Femur (tissue), 1 donor: Measurements from ENCODE around the gene TBC1D2B.

Experiments used
- DNase-seq: peaks from one replicate; pipeline ENCODE4 v3.0.0-alpha.2; 2017

The TBC1D2B gene

DNA sequence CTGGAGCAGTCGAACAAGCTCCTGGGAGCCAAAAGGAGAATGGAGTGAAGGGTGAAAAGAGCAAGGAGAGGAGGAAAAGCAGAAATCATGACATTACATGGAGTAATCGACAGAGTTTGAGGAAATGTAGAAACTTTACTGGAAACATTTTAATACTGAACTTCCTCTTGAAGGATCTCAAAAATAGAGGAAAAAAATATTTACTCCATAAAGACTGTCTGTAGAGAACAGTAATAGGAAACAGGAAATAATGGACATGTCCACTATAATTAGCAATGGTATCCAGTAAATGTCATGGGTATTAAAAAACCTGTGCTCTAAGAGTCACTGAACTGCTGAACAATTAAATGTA lies 53.0 kb downstream of the TBC1D2B start:
- DNase-seq = no peak

DNA sequence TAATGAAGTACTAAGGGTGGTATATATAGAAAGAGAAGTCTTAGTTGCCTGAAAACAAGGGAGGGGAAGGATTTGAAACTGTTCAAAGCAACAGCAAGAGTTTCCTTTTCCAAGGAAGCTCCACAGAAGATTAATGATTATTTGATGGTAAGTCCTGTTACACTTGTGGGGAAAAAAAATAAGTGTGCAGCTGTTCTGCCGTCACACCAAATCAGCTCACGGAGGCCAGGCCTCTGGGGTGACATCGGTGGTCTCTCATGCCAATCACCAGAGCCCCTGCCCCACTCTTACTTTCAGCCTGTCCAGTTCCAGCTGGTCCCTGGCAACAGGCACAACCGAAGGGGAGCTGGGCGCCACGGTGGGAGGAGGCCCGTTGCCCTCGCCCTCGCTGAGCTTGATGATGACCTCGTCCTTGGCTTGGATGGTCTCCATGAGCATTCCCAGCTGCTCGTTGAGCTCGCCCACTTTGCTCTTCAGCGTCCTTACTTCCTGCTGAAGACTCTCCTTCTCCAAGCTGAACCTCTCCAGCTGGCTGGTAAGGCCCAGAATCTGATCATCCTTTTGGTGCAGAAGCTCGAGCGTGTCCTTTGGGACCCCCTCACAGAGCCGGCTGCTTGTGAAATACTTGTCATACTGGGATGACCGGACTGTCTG lies 53.5 kb downstream of the TBC1D2B start:
- peak; percentile 85 for DNase-seq

DNA sequence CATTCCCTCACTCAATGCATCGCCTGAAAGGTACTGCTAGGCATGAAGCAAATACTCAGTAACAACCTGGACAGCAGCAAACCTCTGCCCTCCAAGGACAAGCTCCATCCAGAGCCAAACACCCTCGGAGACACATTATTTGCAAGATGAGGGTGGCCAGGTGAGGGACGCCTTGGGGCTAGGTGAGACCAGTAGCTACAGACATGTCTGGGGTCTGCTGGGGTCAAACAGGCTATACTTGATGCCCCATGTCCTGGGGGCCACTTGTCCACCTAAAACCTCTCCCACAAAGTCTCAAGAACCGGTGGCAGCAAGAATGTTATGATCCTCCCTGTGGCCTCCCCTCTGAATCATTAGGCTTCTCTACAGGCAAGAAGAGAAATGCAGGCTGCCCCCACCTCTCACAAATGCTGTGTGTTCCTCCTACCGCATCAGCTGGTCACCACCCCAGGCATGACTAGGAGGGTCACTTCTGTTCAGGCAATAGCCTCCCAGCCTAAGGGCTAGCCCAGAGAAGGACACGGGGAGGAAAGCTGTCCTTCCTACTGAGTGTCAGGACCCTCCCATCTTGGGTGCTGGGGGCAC lies 54.3 kb downstream of the TBC1D2B start:
- DNase-seq = no peak

DNA sequence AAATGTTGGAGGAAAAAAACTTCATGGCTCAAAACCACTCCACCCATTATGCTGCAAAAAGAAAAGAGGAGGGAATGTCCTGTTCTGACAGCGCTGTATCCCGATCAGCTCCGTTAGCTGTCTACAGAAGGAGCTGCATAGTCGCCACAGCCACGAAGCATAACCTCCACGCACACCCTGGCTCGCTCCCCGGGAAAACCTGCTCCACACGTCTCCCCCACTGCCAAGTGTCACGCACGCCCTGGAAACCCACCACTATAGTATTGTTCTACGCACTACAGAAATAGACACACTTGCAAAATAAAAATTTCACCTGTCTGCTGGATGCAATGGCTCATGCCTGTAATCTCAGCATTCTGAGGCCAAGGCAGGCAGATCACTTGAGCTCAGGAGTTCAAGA lies 55.8 kb downstream of the TBC1D2B start:
- no peak for DNase-seq

DNA sequence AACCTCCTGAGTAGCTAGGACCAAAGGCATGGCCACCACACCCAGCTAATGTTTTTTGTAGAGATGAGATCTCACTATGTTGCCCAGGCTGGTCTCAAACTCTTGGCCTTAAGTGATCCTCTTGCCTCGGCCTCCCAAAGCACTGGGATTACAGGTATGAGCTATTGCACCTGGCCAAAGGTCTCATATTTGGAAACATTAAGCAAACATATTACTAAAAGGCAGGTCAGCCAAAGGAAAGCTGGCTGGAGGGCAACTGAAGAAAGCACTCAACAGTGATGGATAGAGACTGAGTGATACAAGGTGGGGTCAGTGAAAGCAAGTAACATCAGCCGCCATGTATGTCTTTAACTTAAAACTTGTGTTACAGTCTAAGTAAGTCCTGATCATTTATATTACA lies 57.5 kb downstream of the TBC1D2B start:
- DNase-seq = no peak

DNA sequence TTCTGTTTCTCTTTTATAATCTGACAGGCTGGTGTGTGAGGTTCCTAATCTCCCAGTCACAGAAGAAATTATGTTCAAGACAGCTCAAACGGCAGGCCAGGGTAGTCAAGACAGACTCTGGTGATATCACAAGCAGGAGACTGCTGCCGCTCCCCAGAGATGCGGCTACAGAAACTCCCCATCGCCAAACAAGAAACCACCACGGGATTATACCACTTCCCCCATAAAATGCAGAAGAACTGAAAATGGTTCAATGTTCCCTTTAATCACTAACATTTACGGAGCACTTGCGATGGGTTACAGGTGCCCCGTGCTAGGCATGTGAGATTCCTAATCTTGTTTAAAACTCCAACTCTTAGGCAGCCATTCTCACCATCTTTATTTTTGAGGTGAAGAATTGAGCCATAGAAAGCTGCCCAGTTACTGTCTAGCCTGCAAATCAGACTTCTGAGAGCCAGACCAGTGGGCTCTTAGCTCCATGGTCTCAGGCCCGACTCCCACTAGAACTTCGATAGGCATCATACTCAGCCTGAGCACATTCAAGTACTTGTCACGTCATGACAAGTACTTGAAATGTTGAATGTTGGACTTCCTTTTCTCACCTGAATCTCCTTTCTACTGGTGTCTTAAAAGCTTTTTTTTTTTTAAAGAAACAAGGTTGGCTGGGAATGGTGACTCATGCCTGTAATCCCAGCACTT lies 58.4 kb downstream of the TBC1D2B start:
- DNase-seq = no peak

DNA sequence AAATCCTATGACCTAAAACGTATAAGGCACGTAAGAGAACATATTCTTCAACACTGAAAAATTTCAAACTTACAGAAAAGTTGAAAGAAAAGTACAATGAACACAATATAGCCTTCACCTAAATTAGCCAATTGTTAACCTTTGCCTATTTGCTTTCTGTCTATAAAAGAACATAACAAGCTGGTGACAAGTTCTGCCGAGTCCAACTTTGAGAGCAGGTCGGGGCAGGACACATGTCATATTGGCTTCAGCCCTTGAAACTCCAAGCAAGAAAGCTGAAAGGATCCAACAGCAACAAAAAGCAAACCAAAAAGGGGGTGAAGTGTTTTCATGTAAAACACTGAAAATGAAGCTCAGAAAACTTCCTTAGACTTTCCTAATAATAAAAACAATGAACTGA lies 59.1 kb downstream of the TBC1D2B start:
- no peak for DNase-seq

DNA sequence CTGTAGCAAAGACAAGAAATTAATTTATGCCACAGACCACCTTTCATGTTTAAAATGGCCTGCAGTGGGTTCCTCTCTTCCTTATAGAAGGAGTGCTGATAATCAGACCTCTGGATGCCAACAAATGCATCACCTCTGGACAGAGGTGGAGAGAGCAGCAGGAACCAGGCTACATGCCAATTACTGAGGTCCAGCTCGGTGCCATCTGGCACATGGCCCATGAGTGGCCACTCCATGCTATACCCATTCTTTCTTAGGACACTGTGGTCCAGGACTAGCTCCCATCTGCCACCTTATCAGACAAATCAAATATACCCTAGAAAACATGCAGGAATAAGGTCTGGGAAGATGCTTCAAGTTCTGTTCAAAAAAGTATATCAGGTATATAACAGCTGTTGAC lies 60.7 kb downstream of the TBC1D2B start:
- DNase-seq = no peak

DNA sequence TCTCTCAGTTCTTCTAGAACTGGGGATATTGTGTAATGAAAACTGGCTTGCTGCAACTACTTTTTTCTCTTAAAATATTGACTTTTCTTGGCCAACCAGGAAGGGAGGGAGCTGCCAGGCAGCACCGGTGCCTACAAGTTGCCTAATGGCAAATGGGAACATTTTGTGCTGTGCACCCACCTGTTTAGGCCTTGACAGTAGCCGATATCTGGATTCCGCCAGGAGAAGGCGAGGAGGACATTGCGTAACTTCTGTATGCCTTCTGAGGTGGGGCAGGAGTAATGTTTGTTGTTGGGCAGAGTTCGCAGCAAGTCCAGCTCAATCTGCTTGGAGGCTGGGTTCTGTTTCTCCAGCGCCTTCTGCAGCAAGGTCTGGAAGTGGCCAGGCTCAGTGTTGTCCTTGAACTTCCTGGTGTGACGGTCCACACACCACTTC lies 64.9 kb downstream of the TBC1D2B start:
- DNase-seq = no peak

DNA sequence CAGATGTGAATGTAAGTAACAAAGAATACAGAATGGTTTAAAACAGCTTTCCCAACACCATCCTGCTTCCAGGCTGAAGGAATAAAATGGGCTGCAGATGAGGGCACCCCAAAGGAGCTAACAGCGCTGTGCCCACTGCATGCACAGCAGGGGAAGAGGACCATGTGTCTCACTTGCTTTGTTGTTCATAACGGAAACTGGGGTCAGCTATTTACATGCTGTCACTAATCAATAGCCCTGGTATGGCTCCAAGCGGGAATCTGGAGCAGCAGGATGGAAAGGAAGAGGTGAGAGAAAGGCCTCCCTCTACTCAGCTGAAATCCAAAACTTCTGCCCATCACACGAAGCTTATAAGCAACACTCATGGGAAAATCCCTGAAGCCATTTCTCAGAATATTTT lies 67.4 kb downstream of the TBC1D2B start:
- no peak for DNase-seq

DNA sequence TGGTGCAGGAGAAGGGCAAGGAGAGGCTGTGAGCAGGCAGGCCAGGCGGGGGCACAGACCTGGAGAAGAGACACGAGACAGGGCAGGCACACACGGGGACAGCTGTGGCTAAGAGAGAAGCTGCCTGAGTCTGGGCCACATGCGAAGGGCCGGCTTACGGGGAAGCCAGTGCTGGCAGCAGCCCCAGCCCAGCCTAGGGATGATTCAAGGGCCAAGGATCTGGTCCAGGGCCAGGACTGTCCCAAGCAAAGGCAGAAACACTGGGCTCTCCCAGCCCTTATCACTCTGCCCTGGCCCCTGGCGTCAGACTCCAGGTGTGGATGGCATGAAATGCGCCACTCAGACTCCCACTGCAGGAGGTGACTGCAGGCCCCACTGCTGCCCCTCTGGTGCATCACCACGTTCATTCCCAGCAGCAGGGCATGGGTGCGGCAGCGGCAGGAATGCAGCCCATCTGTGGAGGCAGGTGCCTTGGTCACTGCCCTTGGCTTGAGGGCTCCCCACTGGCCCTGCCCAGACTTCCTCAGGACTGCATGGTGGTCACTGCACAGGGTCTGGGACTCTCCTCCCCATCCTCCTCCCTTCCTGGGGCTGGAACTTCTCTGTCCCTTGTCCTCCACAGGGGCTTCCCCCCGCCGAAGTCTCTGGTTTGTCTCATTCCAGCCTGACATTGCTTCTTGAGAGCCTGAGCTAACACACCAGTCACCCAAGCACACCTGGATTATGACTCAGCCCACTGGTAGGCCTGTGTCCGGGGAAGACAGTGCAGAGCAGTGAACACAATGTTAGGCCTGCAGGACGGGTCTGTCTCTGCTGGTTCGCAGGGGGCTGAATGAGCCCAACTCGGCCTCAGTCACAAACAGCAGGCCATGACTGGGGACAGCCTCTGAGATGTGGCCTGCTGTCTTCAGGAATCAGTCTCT lies 69.3 kb downstream of the TBC1D2B start:
- DNase-seq = peak; percentile 74

DNA sequence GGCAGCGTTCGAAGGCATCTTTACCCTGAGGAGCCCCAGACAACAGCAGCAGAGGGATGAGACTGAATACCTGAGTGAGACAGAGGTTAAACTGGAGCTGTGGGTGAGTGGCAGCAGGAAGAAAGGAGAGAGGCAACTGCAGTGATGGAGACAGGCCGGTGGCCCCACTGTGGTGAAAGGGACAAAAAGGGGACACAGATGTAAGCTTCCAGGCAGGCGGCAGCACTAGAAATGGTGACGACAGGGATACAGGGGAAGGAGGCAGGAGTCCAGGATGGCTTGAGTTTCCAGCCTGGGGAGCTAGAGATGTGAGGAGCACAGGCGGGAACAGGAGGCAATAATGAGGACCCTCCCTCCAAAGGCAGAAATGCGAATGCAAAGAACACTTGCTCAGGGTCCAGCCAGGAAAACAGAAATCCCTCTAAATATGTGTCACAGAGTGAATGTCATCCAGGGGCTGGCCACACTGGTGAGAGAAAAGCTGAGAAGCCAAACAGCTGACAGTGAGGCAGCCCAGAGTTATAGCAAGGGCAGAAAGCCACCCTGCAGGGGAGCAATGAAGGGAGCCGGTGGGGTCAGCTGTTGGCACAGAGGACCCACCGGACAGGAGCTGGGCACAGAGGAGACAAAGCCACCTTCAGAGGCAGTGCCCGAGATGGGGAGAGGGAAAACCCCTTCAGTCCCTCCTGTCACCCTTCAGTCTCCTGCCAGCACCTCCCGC lies 70.1 kb downstream of the TBC1D2B start:
- DNase-seq = no peak

DNA sequence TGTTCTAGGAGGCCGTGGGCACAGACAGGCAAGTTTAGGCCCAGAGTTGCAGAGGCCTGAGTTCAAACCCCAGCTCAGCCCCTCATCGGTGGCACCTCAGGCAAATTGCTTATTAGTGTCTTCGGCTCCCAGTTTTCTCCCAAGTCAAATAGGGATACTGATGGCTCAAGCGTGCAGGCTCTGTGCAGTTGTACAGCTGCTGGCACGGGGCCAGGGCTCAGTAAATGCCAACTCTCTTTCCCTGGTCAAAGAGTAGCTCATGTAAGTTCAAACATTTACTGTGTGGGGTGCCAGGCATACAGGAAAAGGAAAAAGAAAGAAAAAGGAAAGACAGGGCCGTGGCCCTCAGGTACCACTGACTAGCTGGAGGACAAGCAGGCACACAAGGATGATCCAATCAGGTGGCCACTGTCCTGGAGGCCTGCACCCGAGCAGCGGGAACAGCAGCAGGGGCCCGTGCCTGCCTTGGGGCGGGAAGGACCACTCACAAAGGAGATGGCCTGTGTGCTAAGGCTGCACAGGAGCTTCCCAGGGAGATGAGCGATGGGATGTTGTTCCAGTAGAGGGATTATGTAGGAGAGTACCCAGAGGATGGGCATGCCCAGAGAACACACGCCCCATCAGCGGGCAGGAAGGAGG lies 70.8 kb downstream of the TBC1D2B start:
- DNase-seq = no peak

DNA sequence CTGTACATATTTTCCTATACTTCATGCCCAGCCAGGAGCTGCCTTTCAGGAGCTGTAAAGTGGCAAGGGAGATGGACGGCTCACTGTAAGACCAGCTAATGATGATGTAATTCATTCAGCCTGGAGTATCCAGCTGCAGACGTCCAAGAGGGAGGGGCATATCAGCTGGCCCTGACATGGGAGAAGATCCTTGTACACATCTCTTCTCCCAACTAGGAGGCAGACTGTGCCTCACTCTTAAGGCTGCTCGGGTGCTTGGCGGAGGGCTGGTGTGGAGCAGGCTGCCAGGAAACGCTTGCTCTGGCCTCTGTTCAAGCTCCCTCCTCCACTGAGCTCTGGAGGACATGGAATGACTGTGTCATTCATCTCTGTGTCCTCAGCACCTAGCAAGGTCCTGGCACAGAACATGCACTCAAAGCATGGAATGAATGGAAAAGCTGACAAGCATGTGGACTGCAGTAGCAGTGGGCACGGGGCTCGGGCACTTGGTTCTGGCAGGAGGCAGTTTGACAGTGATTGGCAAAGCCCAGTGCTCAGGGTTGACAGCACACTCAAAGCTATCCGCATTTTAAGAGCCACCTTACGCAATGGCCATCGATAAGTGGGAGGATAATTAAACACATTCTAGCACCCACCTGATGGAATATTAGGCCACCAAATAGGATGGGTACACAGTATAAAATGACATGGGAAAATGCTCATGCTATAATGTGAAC lies 72.4 kb downstream of the TBC1D2B start:
- peak; percentile 90 for DNase-seq

DNA sequence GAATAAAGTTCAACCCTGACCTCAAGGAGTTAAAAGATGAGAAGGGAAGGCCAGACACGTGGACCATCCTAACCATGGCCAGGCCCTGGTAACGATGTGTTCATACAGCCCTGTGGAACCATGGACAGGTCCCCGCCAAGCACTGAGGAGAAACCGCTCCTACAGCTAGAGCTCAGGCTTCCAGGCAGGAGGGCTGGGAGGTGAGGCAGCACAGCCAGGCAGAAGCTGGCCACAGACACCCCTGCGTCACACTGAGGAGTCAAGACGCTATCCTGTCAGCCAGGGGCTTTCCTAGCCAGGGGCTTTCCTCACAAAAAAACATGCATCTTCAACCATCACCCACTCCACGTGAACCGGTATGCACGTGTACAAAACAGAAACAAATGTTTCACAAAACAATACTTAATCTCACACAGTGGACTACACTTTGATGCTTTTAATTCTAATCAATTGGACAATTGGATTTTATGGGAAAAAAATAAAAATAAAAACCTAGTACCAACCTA lies 73.2 kb downstream of the TBC1D2B start:
- no peak for DNase-seq

DNA sequence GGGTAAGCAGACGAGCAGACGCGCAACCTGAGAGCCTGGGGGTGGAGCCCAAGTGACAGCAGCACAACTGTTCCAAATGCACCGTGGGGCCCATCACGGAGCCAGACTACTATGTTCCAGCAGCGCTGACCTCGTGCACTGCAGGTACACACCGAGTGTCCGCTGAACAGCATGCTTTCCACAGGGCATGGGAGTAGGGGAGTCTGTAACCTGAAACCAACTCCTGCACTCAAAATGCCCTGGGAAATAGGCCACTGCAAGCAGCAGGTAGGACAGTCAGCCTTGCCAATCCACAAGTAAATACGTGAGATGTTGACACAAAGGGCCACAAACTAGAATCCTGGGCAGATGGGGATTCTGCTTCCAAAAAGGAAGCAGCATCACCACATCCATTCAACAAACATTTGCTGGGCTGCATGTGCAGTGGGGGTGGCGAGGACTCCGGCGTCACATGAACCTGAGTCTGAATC lies 73.9 kb downstream of the TBC1D2B start:
- DNase-seq = peak; percentile 19

DNA sequence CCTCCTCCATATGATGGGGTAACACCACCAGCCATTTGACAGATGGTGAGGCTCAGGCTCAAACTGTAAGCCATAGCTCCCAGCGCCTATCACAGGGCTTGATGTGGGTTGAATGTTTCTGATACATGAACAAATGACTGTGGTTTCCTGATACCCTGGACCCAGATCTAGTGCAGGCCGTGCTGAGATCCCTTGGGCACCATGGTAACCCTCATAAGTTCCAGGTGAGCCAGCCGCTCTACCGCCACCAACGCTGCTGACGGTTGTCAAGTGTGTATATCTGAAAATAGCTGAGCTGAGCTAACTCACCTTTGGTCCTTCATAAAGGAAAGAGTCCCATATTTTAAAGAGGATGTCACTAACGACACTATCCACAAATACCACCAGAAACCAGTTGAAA lies 74.5 kb downstream of the TBC1D2B start:
- no peak for DNase-seq

DNA sequence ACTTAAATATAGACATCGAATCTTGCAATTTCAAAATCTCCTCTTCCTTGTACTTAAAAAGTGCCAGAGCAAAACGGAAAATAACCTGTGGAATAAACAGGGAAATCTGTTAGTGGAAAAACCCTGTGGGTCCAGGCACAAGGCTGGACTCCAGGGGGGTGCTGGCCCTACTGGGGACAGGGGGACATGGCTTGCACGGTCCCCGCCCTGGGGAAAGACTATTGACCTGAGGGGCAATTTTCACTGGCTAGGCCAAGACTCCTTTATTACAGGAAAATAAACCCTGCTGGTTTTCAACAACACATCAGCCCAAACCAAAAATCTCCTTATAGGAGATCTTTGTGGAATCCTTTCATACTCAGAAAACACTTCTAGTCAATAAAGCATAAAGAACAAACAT lies 75.9 kb downstream of the TBC1D2B start:
- DNase-seq = no peak

DNA sequence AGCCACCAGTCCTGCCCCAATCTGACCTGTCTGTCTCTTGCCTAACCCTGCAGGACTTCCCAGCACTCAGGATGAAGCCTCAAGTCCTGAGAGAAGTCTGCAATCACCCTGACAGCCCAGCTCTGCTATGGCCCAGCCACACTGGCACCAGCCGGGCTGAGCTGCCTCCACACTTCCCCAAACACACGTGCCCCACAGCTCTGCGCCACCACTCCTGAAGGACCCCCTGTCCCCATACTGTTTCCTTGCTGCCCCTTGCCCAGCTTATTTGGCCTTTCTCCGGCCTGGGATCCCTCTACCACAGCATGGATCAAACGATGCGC lies 76.6 kb downstream of the TBC1D2B start:
- DNase-seq = no peak

DNA sequence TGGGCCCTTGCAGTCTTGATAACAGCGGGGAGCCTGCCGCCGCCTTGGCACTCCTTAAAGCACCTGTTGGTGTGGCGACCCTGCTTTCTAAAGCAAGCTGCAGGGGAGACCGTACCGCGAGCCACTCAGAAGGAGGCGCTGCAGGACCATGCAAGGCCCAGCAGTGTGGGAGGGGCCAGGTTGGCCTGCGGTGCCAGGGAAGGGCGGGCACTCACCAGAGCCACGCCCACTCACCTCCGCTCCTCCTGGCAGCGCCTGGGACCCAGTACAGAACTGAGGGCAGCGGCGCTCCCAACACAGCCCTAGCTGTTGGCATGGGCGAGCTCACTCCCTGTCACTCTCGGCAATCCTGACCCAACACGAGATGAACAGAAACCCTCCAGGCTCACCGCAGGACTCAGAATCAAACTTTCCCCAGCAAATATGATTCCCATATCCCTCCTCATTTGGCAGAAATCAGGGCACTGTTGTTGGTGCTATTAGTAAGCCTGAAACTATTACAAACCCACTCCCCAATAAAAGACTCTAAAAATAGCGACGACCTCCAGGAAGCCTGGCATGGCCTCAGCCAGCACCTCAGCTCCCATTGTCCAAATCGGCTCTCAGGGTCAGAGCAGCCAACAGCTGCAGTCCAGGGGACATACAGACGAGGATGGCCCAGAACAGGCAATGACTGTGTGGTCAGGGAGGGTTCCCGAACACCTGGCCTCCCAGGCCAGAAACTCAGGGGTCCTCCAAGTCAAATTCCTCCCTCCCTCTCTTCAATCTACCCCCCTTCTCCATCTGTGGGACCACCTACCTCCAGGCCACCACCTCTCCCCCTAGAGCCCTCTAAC lies 77.2 kb downstream of the TBC1D2B start:
- peak; percentile 87 for DNase-seq
